Anterior cingulate cortex (tissue), 58 donors: ENCODE measurements around the gene CST1.
"Not testable (repeated sequence)": the region's sequence is repeated elsewhere in the genome, so short reads cannot be mapped to it uniquely, and the experiment has no call there.

Source experiments
- DNase-seq, 58 donors: peaks; one replicate each; lab custom pipeline; 2025; lab: John Stamatoyannopoulos, UW

CST1 gene

DNA sequence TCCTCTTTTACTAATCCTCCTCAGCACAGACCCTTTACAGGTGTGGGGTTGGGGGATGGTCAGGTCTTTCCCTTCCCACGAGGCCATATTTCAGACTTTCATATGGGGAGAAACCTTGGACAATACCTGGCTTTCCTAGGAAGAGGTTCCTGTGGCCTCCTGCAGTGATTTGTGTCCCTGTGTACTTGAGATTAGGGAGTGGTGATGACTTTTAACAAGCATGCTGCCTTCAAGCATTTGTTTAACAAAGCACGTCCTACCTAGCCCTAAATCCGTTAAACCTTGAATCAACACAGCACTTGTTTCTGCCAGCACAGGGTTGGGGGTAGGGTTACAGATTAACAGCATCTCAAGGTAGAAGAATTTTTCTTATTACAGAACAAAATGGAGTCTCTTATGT lies 6.1 kb upstream of the CST1 start:
- not testable (repeated sequence) for DNase-seq

DNA sequence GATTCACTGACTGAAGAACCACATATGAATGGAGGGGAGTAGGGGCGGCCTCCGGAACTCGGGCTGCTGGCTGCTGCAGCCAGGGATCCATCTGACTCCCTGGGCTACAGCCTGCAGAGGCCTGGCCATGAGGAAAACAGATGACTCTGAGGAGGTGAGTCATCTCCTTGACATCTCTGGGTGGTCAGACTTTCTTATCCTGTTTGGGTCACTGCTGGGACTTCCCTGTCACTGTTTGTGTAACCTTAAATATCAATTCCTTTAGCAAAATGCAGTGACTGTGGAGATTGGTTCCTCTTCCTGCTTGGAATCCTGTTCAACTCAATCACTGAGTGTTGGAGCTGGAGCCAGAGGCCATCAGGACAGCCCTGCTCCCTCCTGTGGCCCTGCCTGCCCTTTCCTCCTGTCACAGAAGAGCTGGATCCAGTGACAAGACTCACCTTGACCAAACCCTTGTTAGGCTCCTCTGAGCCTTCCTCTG lies 4.4 kb upstream of the CST1 start:
- DNase-seq: not testable (repeated sequence)

DNA sequence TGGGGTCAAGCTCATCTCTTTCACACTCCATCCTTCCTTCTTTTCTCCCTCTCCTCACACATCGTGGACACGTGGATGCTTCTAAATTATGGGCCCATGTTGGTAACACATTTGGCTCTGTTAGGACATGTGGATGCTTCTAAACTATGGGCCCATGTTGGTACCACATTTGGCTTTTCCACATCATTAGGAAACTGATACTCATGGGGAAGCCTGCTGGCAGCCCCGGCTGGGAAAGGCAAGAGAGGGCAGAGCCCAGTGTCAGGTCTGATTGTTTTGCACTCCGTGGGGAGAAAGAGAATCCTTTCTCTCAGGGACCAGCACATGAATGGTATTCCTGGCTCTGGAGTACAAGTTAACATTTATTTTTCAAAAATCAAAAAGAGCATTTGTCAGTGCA lies 4.0 kb upstream of the CST1 start:
- no peak for DNase-seq

DNA sequence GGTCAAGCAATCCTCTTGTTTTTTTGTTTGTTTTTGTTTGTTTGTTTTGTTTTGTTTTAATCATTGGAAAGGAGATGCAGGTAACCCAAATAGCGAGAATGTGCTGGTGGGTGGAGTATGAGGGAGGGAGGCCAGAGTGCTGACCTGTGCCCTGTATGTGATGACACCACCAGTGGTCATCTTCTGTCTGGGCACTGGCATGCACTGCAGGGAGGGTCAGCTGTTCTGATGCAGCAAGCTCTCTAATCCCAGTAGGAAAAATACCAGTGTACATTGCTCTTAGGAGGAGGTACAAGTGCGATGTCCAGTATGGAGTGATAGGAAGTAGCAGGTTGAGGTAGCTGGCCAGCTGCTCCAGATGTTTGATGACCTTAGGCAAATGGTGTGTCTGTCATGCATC lies 2.9 kb upstream of the CST1 start:
- DNase-seq: no peak

DNA sequence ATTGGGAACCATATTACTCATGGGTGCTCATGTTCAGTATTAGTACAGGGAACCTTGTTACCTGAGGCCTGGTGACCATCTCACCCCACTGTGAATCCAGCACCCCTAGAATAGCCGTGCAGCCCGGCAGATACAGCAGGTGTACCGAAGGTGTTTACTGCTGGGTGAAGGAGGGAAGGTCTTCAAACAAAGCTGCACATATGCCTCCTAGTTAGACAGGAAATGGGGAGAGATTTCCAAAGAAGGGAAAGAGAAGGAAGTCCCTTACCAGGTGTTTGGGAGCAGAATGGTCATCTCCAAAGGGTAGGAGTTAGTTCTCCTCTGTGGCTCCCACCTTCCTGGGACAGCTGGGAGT lies 2.4 kb upstream of the CST1 start:
- DNase-seq: no peak

DNA sequence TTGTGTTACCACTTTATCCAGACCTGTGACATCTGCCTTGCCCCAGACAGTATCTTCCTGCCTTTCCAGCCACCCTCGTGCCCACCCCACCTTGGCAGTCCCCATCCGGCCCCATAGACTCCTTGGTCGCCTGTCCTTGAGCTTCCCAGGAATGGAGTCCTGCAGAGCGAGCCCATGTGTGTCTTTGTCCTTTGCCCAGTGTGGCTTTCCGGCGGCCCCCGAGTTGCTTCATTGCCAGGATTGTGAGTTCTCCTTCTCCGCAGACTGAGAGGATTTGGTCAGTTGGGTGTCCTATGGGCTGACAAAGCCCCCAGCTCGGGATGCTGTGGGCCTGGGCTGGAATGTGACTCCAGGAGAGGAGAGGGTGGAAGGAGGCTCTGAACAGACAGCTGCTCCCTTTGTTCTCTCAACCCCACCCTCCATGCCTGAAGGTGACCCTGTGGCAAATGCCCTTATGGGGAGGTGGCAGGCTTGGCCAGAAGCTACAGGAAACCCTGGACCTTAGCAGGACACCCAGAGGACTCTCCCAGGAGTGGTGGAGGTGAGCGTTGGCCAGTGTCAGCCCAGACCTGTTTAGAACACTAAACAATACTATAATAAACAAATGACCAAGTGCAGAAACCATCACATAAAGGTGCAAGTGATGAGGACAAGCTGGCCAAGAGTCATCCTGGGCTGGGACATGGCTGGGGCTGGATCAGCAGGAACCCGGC lies 1.9 kb upstream of the CST1 start:
- no peak for DNase-seq

DNA sequence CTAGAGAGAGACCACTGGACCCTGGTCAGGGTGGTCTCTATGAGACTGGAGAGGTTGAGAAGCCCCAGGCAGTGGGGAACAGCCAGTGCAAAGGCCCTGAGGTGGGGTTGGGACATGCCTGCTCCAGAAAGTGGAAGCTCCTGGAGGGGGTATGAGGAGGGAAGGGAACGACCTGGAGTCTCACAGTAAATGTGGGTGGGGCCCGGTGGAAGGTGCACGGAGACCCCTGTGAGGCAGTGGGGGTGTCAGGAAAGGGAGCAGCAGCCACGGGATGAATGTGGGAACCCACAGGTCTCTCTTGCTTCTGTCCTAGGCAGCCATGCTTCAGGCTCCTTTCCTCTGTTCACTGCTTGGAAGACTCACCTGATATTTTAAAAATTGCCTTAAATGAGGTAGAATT lies 1.3 kb upstream of the CST1 start:
- DNase-seq: no peak

DNA sequence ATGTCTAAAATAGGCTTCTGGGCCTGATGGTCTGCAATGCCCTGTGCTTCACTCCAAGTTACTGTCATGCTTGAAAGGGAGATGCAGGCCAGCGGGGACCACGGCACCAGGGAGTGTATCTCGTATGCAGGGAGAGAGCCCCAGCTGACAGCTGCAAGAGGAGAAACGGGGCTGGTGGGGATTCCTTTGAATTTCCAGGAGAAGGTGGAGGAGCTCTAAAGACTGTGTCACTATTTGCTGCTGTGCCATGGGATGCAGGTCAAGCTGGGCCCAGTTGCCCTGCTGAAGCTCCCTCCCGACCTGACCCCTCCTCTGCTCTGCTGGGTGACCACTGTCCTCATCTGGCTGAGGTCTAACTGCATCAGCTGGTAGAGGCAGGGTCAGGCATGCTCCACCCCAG lies 989 bp downstream of the CST1 start:
- no peak for DNase-seq

DNA sequence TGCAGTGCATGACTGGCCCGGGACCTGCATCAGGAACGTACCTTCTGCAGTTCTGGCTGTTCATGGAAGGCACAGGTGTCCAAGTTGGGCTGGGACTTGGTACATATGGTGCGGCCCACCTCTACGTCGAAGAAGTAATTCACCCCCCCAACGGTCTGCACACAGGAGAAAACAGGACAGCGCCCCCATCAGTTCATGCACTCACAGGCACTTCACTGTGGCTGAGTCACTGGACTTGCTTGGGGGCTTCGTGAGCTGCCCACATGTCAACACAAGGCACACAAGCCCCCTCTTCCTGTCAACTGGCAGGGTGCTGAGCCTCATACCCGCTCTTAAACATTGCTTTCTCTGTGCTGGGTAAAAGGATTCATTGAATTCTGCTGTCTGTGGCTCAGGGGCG lies 1.8 kb downstream of the CST1 start:
- DNase-seq: not testable (repeated sequence)

DNA sequence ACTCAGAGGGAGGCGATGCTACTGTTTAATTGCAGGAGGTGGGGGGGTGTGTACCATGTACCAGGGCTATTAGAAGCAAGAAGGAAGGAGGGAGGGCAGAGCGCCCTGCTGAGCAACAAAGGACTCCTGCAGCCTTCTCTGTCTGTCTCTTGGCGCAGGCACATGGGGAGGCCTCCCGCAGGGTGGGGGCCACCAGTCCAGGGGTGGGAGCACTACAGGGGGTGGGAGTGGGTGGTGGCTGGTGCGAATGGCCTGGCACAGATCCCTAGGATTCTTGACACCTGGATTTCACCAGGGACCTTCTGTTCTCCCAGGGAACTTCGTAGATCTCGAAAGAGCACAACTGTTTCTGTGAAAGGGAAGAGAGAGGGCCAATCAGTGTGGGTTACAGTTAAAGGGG lies 3.2 kb downstream of the CST1 start:
- DNase-seq: not testable (repeated sequence)

DNA sequence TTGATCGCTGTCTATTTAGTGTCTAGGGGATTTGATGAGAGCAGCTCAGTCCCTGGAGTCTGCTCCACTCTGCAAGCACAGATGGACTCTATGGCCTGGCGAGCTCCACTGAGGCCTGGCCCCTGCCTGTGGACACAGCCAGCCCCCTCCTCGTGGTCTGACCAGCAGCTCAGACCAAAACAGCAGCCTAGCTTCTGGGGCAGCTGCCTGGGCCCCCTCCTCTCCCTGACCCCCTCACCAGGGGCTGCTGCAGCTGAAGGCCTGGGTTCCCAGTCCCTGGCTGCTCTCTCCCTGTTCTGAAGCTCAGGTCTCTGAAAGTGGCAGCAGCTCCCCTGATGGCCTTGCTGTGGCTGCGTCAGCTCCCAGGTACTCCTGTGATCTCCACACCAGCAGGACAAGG lies 3.6 kb downstream of the CST1 start:
- not testable (repeated sequence) for DNase-seq

DNA sequence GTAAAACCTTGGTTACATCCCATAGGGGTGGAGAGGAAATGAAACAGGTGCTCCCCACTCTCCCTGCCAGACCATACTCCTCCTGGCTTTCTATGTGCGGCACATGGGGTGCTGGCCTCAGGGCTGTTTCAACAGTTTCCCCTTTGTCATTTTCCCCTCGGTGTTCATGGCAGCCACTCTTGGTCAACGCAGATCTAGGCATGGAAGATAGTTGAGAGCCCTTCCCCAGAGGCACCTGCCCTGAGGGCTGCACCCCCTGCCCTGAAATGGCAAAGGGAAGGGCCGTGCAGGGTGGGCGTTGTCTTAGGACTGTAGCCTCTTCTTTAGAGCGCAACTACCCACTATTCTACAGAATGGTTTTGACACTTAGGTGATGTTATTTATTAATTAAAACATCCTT lies 4.4 kb downstream of the CST1 start:
- DNase-seq: no peak

DNA sequence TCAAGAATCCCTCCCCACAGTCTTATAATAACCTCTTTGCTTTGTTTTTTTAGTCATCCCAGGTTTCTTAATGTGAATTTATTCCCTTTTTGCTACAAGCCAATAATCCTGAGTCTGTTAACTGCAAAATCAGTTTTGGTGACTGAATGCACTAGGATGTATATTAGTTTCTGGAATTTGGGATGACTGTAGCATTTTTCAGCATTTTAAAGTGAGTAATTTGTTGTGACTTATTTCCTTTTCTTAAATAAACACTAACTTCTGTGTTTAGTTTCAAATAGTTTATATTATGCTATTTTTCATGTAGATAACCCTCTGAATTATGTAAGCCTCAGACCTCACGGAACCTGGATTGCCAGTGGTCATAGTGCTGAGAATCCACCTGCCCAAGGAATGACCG lies 5.5 kb downstream of the CST1 start:
- no peak for DNase-seq

DNA sequence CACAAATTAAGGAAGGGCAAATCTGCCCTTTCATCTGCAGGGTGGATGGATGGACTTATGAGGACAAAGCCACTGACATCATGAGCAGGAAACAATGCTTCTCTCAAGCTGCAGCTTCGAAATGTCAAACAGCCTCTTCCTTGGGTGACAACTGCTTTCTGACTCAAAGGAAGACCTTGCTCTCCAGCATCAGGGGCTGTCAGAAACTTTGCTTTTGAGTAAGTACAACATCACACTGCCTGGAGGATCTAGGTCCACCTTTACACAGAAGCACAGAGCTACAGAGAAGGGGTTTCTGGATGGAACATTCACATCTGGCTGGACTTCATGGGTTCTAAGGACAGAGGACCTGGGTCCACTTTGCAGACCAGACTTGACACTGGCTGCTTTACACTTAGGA lies 5.9 kb downstream of the CST1 start:
- no peak for DNase-seq

DNA sequence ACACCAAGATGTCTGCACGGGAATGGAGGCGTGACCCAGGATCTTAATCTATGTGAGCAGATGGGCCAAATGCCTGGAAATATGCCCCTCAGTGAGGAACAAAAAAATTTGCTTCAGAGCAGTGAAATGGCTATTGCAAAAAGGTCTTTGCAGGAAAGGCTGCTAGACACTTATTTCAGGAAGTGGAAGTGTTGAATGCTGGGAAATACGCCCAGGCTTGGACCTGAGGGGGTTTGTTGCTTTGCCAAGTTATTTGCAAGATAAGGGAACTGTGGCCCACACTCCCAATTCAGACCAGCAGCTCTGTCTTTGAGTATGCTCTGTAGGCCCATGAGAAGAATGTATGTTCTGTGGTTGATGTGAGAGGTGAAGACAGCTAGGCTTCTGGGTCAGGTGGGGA lies 15.3 kb downstream of the CST1 start:
- DNase-seq: not testable (repeated sequence)

DNA sequence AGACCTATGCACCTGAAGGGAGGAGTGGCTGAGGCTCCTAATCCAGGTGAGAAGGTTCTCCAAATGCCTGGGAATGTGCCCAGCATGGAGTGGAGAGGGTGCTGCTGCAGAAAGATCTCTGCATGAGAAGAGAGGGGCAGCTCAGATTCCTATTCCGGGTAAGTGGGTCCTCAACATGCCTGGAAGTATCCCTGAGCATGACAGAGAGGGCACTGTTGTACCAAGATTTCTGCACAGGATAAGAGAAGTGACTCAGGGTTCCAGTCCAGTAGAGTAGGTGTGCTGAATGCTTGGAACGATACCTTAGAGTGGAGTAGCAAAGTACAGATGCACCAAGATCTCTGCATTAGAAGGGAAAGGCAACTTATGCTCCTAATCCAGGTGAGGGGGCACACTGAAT lies 15.8 kb downstream of the CST1 start:
- DNase-seq: not testable (repeated sequence)

DNA sequence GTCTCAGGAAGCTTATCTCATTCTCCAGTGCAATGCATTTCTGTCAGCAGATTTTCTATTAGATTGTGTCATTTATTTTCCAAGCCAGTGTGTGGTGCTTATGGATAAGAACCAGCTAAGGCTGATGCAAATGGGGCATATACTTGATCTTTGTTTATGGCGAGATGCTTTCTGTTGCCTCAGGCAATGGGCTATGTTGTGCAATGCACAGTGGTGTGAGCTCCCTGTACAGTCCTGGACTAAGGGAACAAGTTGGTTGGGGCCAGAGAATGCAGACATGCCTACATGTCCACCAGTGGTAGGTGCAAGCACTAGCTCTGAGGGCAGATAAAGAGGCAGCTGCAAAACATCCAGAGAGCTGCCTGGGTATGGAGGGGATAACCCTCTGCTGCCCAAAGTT lies 16.3 kb downstream of the CST1 start:
- not testable (repeated sequence) for DNase-seq

DNA sequence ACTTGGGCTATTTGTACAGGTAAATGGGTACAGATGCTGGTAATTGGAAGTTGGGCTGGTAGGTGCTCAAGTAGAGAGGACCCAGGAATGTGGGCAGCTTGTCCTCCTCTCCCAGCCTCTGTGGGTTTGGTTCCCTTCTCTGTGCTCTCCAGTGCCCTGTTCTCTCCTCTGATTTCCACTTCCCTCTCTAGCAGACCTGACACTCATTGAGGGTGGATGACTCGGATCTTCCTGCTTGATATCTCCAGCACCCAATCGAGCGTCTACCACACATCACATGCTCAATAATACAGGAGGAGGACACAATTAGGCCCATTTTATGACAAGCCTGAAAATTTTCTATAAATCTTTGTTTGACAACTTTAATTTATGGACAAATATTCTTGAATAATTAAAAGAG lies 23.7 kb downstream of the CST1 start:
- DNase-seq: no peak

DNA sequence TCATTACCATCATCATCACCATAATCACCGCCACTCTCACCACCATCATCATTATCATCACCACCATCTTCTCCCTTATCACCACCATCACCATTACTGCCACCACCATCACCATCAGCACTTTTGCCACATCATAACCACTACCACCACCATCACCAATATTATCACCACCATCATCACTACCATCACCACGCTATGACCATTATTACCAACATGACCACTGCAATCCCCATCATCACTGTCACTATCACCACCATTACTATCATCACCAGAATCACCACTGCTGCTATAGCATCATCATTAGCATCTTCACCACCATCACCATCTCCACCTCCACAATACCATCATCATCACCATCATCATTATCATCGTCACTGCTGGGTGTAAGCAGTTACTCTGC lies 25.6 kb downstream of the CST1 start:
- DNase-seq: no peak

DNA sequence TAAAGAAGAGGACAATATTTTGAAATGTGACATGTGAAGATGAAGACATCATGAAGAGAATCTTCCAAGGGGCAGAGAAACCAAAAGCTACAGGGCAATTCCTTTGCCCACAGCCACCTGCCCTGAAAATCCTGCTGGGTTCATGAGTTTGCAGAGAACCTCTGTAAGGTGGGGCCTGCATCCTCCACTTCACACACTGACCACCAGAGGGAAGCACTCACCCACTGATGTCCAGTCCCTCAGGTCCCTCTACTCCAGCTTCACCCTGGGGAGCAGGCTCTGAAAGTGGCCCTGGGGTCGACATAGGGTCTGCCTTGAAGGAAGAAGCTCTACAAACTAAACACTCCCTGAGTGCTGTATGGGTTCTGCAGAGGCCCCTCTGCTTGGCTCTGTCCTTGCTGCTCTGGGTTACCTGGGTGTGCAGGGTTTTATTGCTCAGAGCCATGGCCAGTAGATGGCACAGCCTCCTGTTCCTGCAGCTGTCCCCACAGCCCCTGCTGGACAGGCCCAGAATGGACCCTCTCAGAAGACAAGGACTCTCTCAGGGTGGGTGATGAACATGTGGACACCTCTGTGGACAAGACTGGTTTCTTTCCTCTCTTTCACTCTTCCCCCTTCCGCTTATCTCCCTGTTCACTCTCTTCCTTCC lies 27.0 kb downstream of the CST1 start:
- DNase-seq: not testable (repeated sequence)

DNA sequence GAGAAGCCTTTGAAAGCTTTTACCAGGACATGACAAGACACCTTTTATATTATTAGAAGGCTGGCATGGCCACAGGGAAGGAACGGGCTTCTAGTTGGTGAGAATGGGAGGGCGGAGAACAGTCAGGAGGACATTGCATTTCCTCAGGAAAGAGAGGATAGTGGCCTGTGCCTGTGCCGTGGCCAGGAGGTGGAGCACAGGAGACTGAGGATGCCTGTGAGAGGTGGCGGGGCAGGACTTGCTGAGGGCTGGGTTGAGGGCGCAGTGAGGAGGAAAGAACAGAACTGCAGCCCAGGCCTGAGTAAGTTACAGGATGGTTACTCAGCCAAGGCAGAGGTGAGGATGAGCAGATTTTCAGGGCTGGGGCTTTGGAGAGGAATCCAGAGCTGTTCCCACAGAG lies 27.9 kb downstream of the CST1 start:
- DNase-seq: not testable (repeated sequence)

DNA sequence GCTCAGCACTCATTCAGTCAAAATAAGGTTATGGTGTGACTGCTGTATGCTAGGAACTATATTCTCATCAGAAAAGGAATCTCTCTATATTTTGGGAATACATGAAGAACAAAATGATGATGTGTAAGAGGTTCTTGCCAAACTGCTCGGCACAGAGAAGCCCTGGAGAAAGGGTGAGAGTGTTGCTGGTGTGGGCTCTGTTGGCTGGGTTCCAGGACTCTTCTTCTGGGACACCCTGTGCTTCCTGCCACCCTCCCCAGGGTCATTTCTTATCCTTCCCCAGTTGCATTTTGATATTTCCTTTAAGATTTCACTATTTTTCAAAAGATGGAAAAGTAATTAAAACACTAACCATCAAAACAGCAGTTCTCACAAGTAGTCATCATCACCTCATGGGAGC lies 28.8 kb downstream of the CST1 start:
- no peak for DNase-seq
